Muscle of arm (tissue), 12 donors: Measurements from ENCODE around the gene ABCF1. TPM values are rescaled to one million over a fixed set of nuclear protein-coding genes. Genes with fewer than 3 reads are reported as not detected.
A peak's percentile ranks its signal among the peaks of the same experiment; 100 is the strongest.

Experiments
- DNase-seq: peaks from one replicate; pipeline ENCODE4 v3.0.0-alpha.2; 2013
- polyA plus RNA-seq, 12 donors: library from polyadenylated mRNA; unstranded; fragments of 120-200 nt; gene quantifications; one replicate each; pipeline ENCODE4 v1.2.1, GENCODE V29; 2013; ENCODE audit not compliant: insufficient read length in 12 of 12

ABCF1 gene
- polyA plus RNA-seq, 12 donors, result 42.1 to 69.0 (median 47.1) TPM; not detected in 1

- no peak for DNase-seq
Observed at GRCh38 chr6:30600451-30600961, 29.3 kb downstream of the ABCF1 start.

GRCh38 chr6:30601436-30601814, 30.2 kb downstream of the ABCF1 start:
- no peak for DNase-seq

GRCh38 chr6:30601815-30602641, 30.8 kb downstream of the ABCF1 start:
- DNase-seq, result no peak

- DNase-seq, result no peak
Observed at GRCh38 chr6:30603961-30604360, 32.7 kb downstream of the ABCF1 start.

GRCh38 chr6:30610065-30610464, 38.8 kb downstream of the ABCF1 start:
- DNase-seq, result no peak

- DNase-seq, result no peak
Observed at GRCh38 chr6:30611150-30611855, 40.1 kb downstream of the ABCF1 start.

GRCh38 chr6:30611856-30612194, 40.6 kb downstream of the ABCF1 start:
- no peak for DNase-seq

- DNase-seq, result no peak
Observed at GRCh38 chr6:30612213-30612612, 41.0 kb downstream of the ABCF1 start.

- no peak for DNase-seq
Observed at GRCh38 chr6:30612687-30613248, 41.5 kb downstream of the ABCF1 start.

GRCh38 chr6:30613251-30614043, 42.2 kb downstream of the ABCF1 start:
- DNase-seq, result no peak

GRCh38 chr6:30614044-30614842, 43.0 kb downstream of the ABCF1 start:
- DNase-seq, result peak; percentile 43

- peak; percentile 97 for DNase-seq
Observed at GRCh38 chr6:30614843-30615218, 43.6 kb downstream of the ABCF1 start.

- DNase-seq, result peak; percentile 89
Observed at GRCh38 chr6:30615219-30615957, 44.1 kb downstream of the ABCF1 start.

- DNase-seq, result peak; percentile 62
Observed at GRCh38 chr6:30615958-30616810, 44.9 kb downstream of the ABCF1 start.

GRCh38 chr6:30616811-30617564, 45.7 kb downstream of the ABCF1 start, which contains the start of gene PPP1R10:
Gene PPP1R10 (minus strand): TSS chr6:30617243. CDS start chr6:30609944, 7,299 bp downstream.
- peak; percentile 100 for DNase-seq

- peak; percentile 99 for DNase-seq
Observed at GRCh38 chr6:30617565-30618269, 46.5 kb downstream of the ABCF1 start, which contains the start of gene MRPS18B. Gene MRPS18B (plus strand): TSS chr6:30617840. CDS start chr6:30617866, 26 bp downstream.

- DNase-seq, result no peak
Observed at GRCh38 chr6:30618270-30618797, 47.1 kb downstream of the ABCF1 start.
